Stimulated activated CD4-positive, alpha-beta T cell treated with anti-CD3 and anti-CD28 coated beads, Interleukin-4, amount 100 ng/mL, for 24 hours (primary cell): ENCODE results near the gene LIPA.
"Not testable (repeated sequence)": the region's sequence is repeated elsewhere in the genome, so short reads cannot be mapped to it uniquely, and the experiment has no call there.

ENCODE experiments used
- DNase-seq: peaks from one replicate; pipeline ENCODE4 v3.0.0-alpha.2; 2020

LIPA gene

GRCh38 chr10:89251409-89252224, at the start of gene LIPA:
Gene LIPA, minus strand, starts transcription at chr10:89251775. Its CDS starts 4,127 bp downstream, at chr10:89247648.
- peak; percentile 96 for DNase-seq

- no peak for DNase-seq
These were observed 49.7 kb upstream of the LIPA start for GRCh38 chr10:89301232-89301631.

- no peak for DNase-seq
These were observed 47.5 kb upstream of the LIPA start for GRCh38 chr10:89299031-89299430.

- DNase-seq = no peak
These were observed 46.2 kb upstream of the LIPA start for GRCh38 chr10:89297791-89298190.

- no peak for DNase-seq
These were observed 45.8 kb upstream of the LIPA start for GRCh38 chr10:89297356-89297755.

GRCh38 chr10:89296220-89296648, 44.7 kb upstream of the LIPA start:
- DNase-seq = no peak

GRCh38 chr10:89295597-89295996, 44.0 kb upstream of the LIPA start:
- DNase-seq = no peak

- DNase-seq = no peak
These were observed 43.2 kb upstream of the LIPA start for GRCh38 chr10:89294721-89295239.

GRCh38 chr10:89285303-89285702, 33.7 kb upstream of the LIPA start:
- not testable (repeated sequence) for DNase-seq

- DNase-seq = not testable (repeated sequence)
These were observed 33.1 kb upstream of the LIPA start for GRCh38 chr10:89284711-89285110.

GRCh38 chr10:89283936-89284475, 32.4 kb upstream of the LIPA start:
- DNase-seq = no peak

GRCh38 chr10:89283025-89283935, 31.7 kb upstream of the LIPA start:
- DNase-seq = no peak

- DNase-seq = no peak
These were observed 30.2 kb upstream of the LIPA start for GRCh38 chr10:89281606-89282395.

GRCh38 chr10:89280508-89280907, 28.9 kb upstream of the LIPA start:
- no peak for DNase-seq

GRCh38 chr10:89279421-89279869, 27.9 kb upstream of the LIPA start:
- no peak for DNase-seq

GRCh38 chr10:89278900-89279392, 27.4 kb upstream of the LIPA start:
- DNase-seq = no peak

- no peak for DNase-seq
These were observed 26.5 kb upstream of the LIPA start for GRCh38 chr10:89278034-89278535.

GRCh38 chr10:89275383-89275782, 23.8 kb upstream of the LIPA start:
- no peak for DNase-seq

GRCh38 chr10:89274928-89275327, 23.4 kb upstream of the LIPA start:
- DNase-seq = no peak

GRCh38 chr10:89273680-89274079, 22.1 kb upstream of the LIPA start:
- no peak for DNase-seq

GRCh38 chr10:89271532-89271931, 20.0 kb upstream of the LIPA start:
- no peak for DNase-seq

GRCh38 chr10:89270153-89270483, 18.5 kb upstream of the LIPA start:
- DNase-seq = no peak
